IPS DF 4.7 (cell line): ENCODE measurements around the gene CABYR.

Experiments used
- DNase-seq: peaks from one replicate; pipeline ENCODE4 v3.0.0-alpha.2; 2013; ENCODE audit warnings: low spot score; ENCODE audit errors: extremely low read depth

CABYR gene, protein sequence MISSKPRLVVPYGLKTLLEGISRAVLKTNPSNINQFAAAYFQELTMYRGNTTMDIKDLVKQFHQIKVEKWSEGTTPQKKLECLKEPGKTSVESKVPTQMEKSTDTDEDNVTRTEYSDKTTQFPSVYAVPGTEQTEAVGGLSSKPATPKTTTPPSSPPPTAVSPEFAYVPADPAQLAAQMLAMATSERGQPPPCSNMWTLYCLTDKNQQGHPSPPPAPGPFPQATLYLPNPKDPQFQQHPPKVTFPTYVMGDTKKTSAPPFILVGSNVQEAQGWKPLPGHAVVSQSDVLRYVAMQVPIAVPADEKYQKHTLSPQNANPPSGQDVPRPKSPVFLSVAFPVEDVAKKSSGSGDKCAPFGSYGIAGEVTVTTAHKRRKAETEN

GRCh38 chr18:24138789-24139616 lies at the start of gene CABYR:
Gene CABYR, plus strand, starts transcription at chr18:24139062. Its CDS starts 4,053 bp downstream, at chr18:24143115.
- DNase-seq, result no peak

DNA sequence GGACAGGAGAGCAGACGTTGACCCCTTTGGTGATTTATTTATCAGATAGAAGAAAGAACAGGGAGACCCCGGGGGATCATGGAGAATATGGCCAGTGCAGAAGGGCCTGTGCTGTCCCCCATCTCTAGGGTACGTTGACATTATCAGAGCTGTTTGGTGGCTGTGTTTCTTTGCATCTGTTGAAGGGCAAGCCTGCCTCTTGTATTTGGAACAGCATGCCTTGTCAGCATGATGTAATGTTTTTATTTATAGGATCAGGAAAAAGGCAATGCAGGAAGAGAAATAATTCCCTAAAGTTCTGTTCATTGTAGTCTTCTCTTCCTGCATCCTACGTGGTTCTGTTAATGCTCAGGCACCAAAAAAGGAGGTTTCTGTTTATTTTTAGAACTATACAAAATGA lies 49.8 kb upstream of the CABYR start:
- DNase-seq, result no peak

- DNase-seq, result no peak
Observed at GRCh38 chr18:24089515-24090337, 49.1 kb upstream of the CABYR start.

- no peak for DNase-seq
Observed at GRCh38 chr18:24090876-24091275, 48.0 kb upstream of the CABYR start.

- DNase-seq, result no peak
Observed at GRCh38 chr18:24094561-24094960, 44.3 kb upstream of the CABYR start.

DNA sequence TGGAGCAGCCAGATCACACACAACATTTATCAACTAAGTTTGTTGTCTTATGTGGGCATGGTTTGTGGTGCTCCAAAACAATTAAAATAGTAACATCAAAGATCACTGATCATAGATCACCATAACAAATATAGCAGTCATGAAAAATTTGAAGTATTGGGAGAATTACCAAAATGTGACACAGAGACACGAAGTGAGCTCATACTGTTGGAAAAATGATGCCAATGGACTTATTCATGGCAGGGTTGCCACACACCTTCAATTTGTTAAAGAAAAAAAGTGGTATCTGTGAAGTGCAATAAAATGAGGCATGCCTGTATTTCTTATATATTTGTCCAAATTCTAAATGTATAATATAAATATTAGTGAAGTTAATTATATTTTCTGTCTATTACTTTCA lies 42.9 kb upstream of the CABYR start:
- no peak for DNase-seq

DNA sequence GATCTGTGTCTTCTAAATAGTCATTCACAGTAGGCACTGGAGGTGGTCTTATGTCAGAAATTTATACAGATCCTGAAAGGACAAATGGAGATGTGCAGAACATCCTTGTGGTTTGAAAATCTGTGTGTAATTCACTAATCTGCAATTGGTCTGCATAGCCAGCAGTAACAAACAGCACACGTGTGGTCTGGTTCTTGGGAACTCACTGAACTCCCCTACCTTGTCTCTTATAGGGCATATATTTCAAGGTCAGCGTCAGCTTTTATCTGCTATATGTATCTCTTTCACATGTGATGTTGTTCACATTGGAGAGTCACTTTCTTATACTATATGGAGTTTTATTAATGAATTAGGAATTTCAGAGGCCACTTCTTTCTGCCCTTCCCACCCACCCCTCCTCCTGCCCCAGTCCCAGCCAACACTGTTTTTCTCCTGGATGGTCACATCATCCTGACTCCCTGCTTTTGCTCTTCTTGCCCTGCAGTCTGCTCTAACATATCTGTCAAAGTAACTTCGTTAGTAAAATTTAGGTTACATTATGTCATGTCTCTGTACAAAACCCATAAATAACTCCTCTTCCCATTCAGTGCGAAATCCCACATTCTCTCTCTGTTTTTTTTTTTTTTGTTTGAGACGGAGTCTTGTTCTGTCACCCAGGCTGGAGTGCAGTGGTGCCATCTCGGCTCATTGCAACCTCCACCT lies 35.4 kb upstream of the CABYR start:
- no peak for DNase-seq

- no peak for DNase-seq
Observed at GRCh38 chr18:24104486-24104885, 34.4 kb upstream of the CABYR start.

DNA sequence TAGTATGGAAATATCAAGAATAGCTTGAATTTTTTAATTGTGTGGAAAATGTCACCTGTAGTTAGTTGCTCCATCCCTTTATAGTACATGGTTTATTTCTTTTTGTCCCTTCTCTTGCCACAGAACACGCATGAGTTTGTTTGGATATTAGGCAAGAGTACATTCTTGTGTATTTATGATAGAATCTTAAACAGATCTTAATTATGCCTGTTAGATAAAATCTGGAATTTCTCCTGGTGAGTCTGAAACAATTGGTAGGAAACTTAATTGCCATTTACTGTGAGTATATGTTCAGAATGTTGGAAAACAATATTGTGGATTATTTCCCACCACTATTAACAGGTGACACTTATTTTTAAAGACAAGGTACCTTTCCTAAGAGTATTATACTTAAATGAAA lies 30.2 kb upstream of the CABYR start:
- DNase-seq, result no peak

- no peak for DNase-seq
Observed at GRCh38 chr18:24111936-24112335, 26.9 kb upstream of the CABYR start.

GRCh38 chr18:24112464-24112863 lies 26.4 kb upstream of the CABYR start:
- no peak for DNase-seq

- DNase-seq, result no peak
Observed at GRCh38 chr18:24112874-24113615, 25.8 kb upstream of the CABYR start.

GRCh38 chr18:24114924-24115549 lies 23.8 kb upstream of the CABYR start:
- DNase-seq, result no peak

DNA sequence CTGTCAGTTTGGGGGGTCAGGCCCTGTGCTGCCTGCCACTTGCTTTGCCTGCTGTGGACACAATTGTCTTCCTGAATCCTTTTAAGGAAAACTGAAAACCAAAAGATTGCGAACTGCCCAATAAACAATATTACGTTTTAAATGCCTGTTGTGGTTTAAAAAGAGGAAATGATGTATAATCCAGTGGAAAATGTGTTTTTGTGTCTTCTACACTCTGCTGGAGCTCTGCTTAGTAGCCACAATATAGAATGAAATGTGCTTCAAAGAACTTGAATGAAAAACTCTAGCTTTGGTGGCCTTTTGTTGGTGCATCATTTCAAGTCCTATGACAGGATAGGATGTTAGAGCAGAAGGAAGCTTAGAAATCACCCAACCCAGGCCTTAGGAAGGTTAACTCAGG lies 23.2 kb upstream of the CABYR start:
- no peak for DNase-seq

GRCh38 chr18:24118750-24119577 lies 19.9 kb upstream of the CABYR start:
- no peak for DNase-seq

GRCh38 chr18:24120676-24121075 lies 18.2 kb upstream of the CABYR start:
- no peak for DNase-seq

DNA sequence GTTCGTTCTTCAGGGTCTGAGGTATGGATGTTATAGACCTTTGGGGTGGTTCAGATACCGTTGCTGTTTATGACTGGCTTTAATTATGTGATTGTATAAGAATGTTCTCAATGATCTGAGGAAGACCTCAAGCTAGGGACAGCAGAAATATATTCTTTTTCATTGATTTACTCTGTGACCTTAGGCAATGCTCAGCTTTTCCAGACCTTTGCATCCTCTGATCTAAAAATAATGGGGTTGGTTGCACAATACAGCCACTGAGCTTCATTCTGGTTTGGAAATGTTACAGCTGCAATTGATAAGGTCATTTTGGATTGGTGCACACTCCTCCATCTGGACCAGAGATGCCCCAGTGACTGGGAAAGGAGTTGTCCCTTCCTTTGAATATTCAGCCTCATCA lies 17.2 kb upstream of the CABYR start:
- DNase-seq, result no peak

- DNase-seq, result no peak
Observed at GRCh38 chr18:24126155-24126961, 12.5 kb upstream of the CABYR start.
